WTC11 (cell line): ENCODE results near the gene GLB1L3. TPM values are rescaled to one million over a fixed set of nuclear protein-coding genes. Genes with fewer than 3 reads are reported as not detected.
A peak's percentile ranks its signal among the peaks of the same experiment; 100 is the strongest.

Experiments
- ATAC-seq: fragments of 200-7000 bp; cut with Tn5 transposase; 2 replicates; pipeline ENCODE4 v1.10.0; 2021; ENCODE audit warnings: mild to moderate bottlenecking, moderate library complexity
- CTCF ChIA-PET: fragments of 300-600 bp; sonication (Branson Sonifier 250); formaldehyde crosslinking; loops from one replicate; lab custom pipeline; 2021; ENCODE audit warnings: antibody characterized with exemption; lab: Charles Lee
- POLR2A ChIA-PET: fragments of 350-600 bp; sonication (Branson Sonifier 250); formaldehyde crosslinking; loops from one replicate; lab custom pipeline; 2021; ENCODE audit warnings: antibody characterized with exemption; lab: Charles Lee
- DNase-seq: peaks from one replicate; pipeline ENCODE4 v3.0.0; 2021; ENCODE audit warnings: low spot score
- H3K27ac Mint-ChIP-seq: 2 replicates; pipeline ENCODE4 v1.8.0; 2021; ENCODE audit warnings: mixed read lengths
- H3K27me3 Mint-ChIP-seq: 2 replicates; pipeline ENCODE4 v1.8.0; 2021; ENCODE audit warnings: low read depth, mild to moderate bottlenecking, moderate library complexity, mixed read lengths
- H3K36me3 Mint-ChIP-seq: 2 replicates; pipeline ENCODE4 v1.8.0; 2021; ENCODE audit warnings: mixed read lengths
- H3K4me1 Mint-ChIP-seq: 2 replicates; pipeline ENCODE4 v1.8.0; 2022; ENCODE audit warnings: mixed read lengths
- H3K4me3 Mint-ChIP-seq: 2 replicates; pipeline ENCODE4 v1.8.0; 2021; ENCODE audit warnings: mild to moderate bottlenecking, moderate library complexity, mixed read lengths
- H3K9me3 Mint-ChIP-seq: 2 replicates; pipeline ENCODE4 v1.8.0; 2021; ENCODE audit warnings: mixed read lengths
- AFF4 ChIP-seq: sonication (generic); formaldehyde crosslinking; IDR thresholded peaks from 2 replicates; pipeline ENCODE4 v1.8.1; 2023; ENCODE audit warnings: mild to moderate bottlenecking, missing genetic modification reagents, borderline replicate concordance
- ATF6 ChIP-seq: sonication (generic); formaldehyde crosslinking; IDR thresholded peaks from 2 replicates; pipeline ENCODE4 v1.8.1; 2023; ENCODE audit warnings: mild to moderate bottlenecking, missing genetic modification reagents
- CREB1 ChIP-seq: sonication (generic); formaldehyde crosslinking; IDR thresholded peaks from 2 replicates; pipeline ENCODE4 v1.8.0; 2023; ENCODE audit warnings: mild to moderate bottlenecking, missing genetic modification reagents
- CREM ChIP-seq: sonication (generic); formaldehyde crosslinking; IDR thresholded peaks from 2 replicates; pipeline ENCODE4 v1.8.1; 2022; ENCODE audit warnings: mild to moderate bottlenecking, missing genetic modification reagents, moderate library complexity
- E2F1 ChIP-seq: sonication (generic); formaldehyde crosslinking; IDR thresholded peaks from 2 replicates; pipeline ENCODE4 v1.8.0; 2022; ENCODE audit warnings: mild to moderate bottlenecking, missing genetic modification reagents
- EMX1 ChIP-seq: fragments of 250-450 bp; sonication (Bioruptor Pico); IDR thresholded peaks from 2 replicates; pipeline ENCODE4 v1.8.0; 2021; ENCODE audit warnings: mild to moderate bottlenecking
- ESRRA ChIP-seq: sonication (generic); formaldehyde crosslinking; IDR thresholded peaks from 2 replicates; pipeline ENCODE4 v1.8.1; 2022; ENCODE audit warnings: mild to moderate bottlenecking, missing genetic modification reagents, borderline replicate concordance
- ETV6 ChIP-seq: sonication (generic); formaldehyde crosslinking; IDR thresholded peaks from 2 replicates; pipeline ENCODE4 v1.8.1; 2022; ENCODE audit warnings: mild to moderate bottlenecking, missing genetic modification reagents
- KAT7 ChIP-seq: sonication (generic); formaldehyde crosslinking; IDR thresholded peaks from 2 replicates; pipeline ENCODE4 v1.8.1; 2023; ENCODE audit warnings: missing genetic modification reagents, mild to moderate bottlenecking, borderline replicate concordance
- NFE2L1 ChIP-seq: sonication (generic); formaldehyde crosslinking; IDR thresholded peaks from 2 replicates; pipeline ENCODE4 v1.8.1; 2023; ENCODE audit warnings: missing genetic modification reagents
- NFYB ChIP-seq: sonication (generic); formaldehyde crosslinking; conservative IDR thresholded peaks from 2 replicates; pipeline ENCODE4 v1.8.0; 2022; ENCODE audit warnings: low read depth, missing genetic modification reagents
- PRDM15 ChIP-seq: sonication (generic); formaldehyde crosslinking; IDR thresholded peaks from 2 replicates; pipeline ENCODE4 v1.8.0; 2022; ENCODE audit warnings: missing genetic modification reagents
- SMAD3 ChIP-seq: sonication (generic); formaldehyde crosslinking; IDR thresholded peaks from 2 replicates; pipeline ENCODE4 v1.8.0; 2022; ENCODE audit warnings: missing genetic modification reagents, mild to moderate bottlenecking, borderline replicate concordance
- TCF7 ChIP-seq: sonication (generic); formaldehyde crosslinking; IDR thresholded peaks from 2 replicates; pipeline ENCODE4 v1.8.0; 2022; ENCODE audit warnings: mild to moderate bottlenecking, low read depth, missing genetic modification reagents, moderate library complexity
- USF1 ChIP-seq: sonication (generic); formaldehyde crosslinking; IDR thresholded peaks from 2 replicates; pipeline ENCODE4 v1.8.0; 2022; ENCODE audit warnings: mild to moderate bottlenecking, missing genetic modification reagents
- USF2 ChIP-seq: sonication (generic); formaldehyde crosslinking; IDR thresholded peaks from 2 replicates; pipeline ENCODE4 v1.8.1; 2023; ENCODE audit warnings: mild to moderate bottlenecking, missing genetic modification reagents, moderate library complexity
- ZMAT4 ChIP-seq: fragments of 250-450 bp; sonication (Bioruptor Pico); IDR thresholded peaks from 2 replicates; pipeline ENCODE4 v1.9.0; 2021; ENCODE audit warnings: mild to moderate bottlenecking
- ZNF396 ChIP-seq: fragments of 250-450 bp; sonication (Bioruptor Pico); IDR thresholded peaks from 2 replicates; pipeline ENCODE4 v1.8.0; 2021; ENCODE audit warnings: mild to moderate bottlenecking, moderate library complexity, borderline replicate concordance
- ZNF671 ChIP-seq: fragments of 250-450 bp; sonication (Bioruptor Pico); IDR thresholded peaks from 2 replicates; pipeline ENCODE4 v1.8.0; 2021; ENCODE audit warnings: mild to moderate bottlenecking
- total RNA-seq: library from RNA; stranded (reverse); gene quantifications from 3 replicates; pipeline ENCODE4 v1.2.3, GENCODE V29; 2021

GLB1L3 gene
- total RNA-seq, 1 experiment from 2014 or later = 50.2 TPM

GRCh38 chr11:134333312-134333711, 57.1 kb downstream of the GLB1L3 start:
- H3K27me3 Mint-ChIP-seq = peaks cover 46% of the 10 kb centered on the region
- no peaks in the 10 kb centered on the region for H3K36me3 Mint-ChIP-seq
- peaks cover 26% of the 10 kb centered on the region for H3K4me1 Mint-ChIP-seq
- CTCF ChIA-PET = interaction anchor here (1.0 kb wide), 1 partner anchor 16 kb away, joined by 3 read pairs; no protein-coding TSS in a partner anchor
- no peak overlapping the region for H3K27ac Mint-ChIP-seq
- ATAC-seq = no peak
- DNase-seq = no peak
- no peaks in the 10 kb centered on the region for H3K9me3 Mint-ChIP-seq
- TF ChIP-seq NFYB = no peak
- TF ChIP-seq TCF7 (CRISPR knock-in tag) = no peak
- TF ChIP-seq ZNF671 (CRISPR knock-in tag) = no peak
- no peak for TF ChIP-seq PRDM15
- TF ChIP-seq ATF6 (CRISPR knock-in tag) = no peak
- TF ChIP-seq EMX1 (CRISPR knock-in tag) = no peak
- TF ChIP-seq E2F1 = no peak
- TF ChIP-seq KAT7 (CRISPR knock-in tag) = no peak
- TF ChIP-seq ZNF396 (CRISPR knock-in tag) = no peak
- TF ChIP-seq ESRRA = no peak
- TF ChIP-seq CREM (CRISPR knock-in tag) = no peak
- TF ChIP-seq AFF4 (CRISPR knock-in tag) = no peak
- no peak for TF ChIP-seq ETV6 (CRISPR knock-in tag)
- TF ChIP-seq SMAD3 (CRISPR knock-in tag) = no peak
- no peak for TF ChIP-seq NFE2L1 (CRISPR knock-in tag)
- no peak for TF ChIP-seq CREB1 (CRISPR knock-in tag)
- no peak for TF ChIP-seq USF1
- no peak for TF ChIP-seq ZMAT4 (CRISPR knock-in tag)
- no peak for TF ChIP-seq USF2 (CRISPR knock-in tag)
- POLR2A ChIA-PET = no interaction called here
- H3K4me3 Mint-ChIP-seq = peak overlapping the region; percentile 59
